ENCODE measurements around the gene DLGAP1.

DNA sequence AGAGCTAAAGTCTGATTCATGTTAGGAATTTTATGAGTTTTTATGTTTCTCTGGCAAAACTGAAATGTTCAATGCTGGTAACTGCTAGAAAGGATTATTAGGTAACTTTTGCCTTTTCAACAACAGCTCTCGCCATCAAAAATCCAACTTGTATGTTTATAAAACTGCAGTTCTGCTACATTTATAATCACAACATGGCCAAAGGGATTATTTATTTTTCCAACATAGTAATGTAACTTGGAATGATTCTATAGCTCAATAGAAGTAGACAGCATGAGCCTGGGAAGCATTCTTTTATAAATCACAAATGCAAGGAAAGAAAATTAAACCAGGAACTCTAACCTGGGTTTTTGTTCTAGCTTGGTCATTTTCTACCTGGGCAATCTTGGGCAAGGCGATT is 534.3 kb downstream of the DLGAP1 start:
- TF ChIP-seq, protein P1, sequence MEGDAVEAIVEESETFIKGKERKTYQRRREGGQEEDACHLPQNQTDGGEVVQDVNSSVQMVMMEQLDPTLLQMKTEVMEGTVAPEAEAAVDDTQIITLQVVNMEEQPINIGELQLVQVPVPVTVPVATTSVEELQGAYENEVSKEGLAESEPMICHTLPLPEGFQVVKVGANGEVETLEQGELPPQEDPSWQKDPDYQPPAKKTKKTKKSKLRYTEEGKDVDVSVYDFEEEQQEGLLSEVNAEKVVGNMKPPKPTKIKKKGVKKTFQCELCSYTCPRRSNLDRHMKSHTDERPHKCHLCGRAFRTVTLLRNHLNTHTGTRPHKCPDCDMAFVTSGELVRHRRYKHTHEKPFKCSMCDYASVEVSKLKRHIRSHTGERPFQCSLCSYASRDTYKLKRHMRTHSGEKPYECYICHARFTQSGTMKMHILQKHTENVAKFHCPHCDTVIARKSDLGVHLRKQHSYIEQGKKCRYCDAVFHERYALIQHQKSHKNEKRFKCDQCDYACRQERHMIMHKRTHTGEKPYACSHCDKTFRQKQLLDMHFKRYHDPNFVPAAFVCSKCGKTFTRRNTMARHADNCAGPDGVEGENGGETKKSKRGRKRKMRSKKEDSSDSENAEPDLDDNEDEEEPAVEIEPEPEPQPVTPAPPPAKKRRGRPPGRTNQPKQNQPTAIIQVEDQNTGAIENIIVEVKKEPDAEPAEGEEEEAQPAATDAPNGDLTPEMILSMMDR (IDR thresholded peaks at IDR 0.05; ENCODE audit: low read length) = no peak
- no peak for TF ChIP-seq EZH2 (IDR thresholded peaks at IDR 0.05; ENCODE audit: borderline replicate concordance, low read length)

Measured in OCI-LY1 (cell line).